IMR-90 (cell line): ENCODE data around the gene PPP3CA. TPM values are rescaled to one million over a fixed set of nuclear protein-coding genes. Genes with fewer than 3 reads are reported as not detected.

ENCODE experiments used
- ATAC-seq: fragments of 200-7000 bp; cut with Tn5 transposase; 2 replicates; pipeline ENCODE4 v1.9.1; 2020; ENCODE audit warnings: low read depth, mild to moderate bottlenecking, moderate library complexity
- BruUV-seq: library from RNA; stranded (reverse); fragments of 400-500 nt; replicated peaks from 2 replicates; lab custom pipeline; 2021; lab: Mats Ljungman, UMichigan
- CTCF ChIA-PET: fragments of 300-600 bp; formaldehyde crosslinking; extraction: SDS; loops from one replicate; lab custom pipeline; 2021; ENCODE audit warnings: antibody characterized with exemption; lab: Yijun Ruan, JAX
- POLR2A ChIA-PET: fragments of 300-600 bp; sonication (Branson Sonifier 250); formaldehyde crosslinking; loops from one replicate; lab custom pipeline; 2022; ENCODE audit warnings: antibody characterized with exemption; ENCODE audit not compliant: unreplicated experiment; lab: Charles Lee
- DNase-seq: peaks from one replicate; pipeline ENCODE4 v3.0.0; 2013
- H2AFZ ChIP-seq: replicated peaks from 2 replicates; pipeline ENCODE3; 2013; ENCODE audit warnings: low read length, mild to moderate bottlenecking; ENCODE audit not compliant: poor library complexity
- H2AK5ac ChIP-seq: 2 replicates; pipeline ENCODE4 v1.6.1; 2013; ENCODE audit warnings: low read depth, low read length, inconsistent platforms
- H2AK9ac ChIP-seq: replicated peaks from 2 replicates; pipeline ENCODE3; 2013; ENCODE audit warnings: mild to moderate bottlenecking, low read depth, low read length, moderate library complexity; ENCODE audit not compliant: poor library complexity
- H2BK120ac ChIP-seq: 2 replicates; pipeline ENCODE4 v1.6.1; 2013; ENCODE audit warnings: low read depth, low read length, inconsistent platforms
- H2BK15ac ChIP-seq: 3 replicates; pipeline ENCODE4 v1.6.1; 2013; ENCODE audit warnings: low read depth, low read length, inconsistent platforms
- H2BK20ac ChIP-seq: 2 replicates; pipeline ENCODE4 v1.6.1; 2013; ENCODE audit warnings: low read depth, mild to moderate bottlenecking, inconsistent platforms, low read length, moderate library complexity
- H2BK5ac ChIP-seq: 2 replicates; pipeline ENCODE4 v1.6.1; 2013; ENCODE audit warnings: mild to moderate bottlenecking, low read depth, low read length, inconsistent platforms; ENCODE audit not compliant: poor library complexity, severe bottlenecking
- H3K14ac ChIP-seq: replicated peaks from 2 replicates; pipeline ENCODE4 v1.6.1; 2013; ENCODE audit warnings: low read depth, low read length, inconsistent platforms
- H3K18ac ChIP-seq: 2 replicates; pipeline ENCODE4 v1.6.1; 2013; ENCODE audit warnings: low read depth, low read length, control low read depth
- H3K23ac ChIP-seq: 2 replicates; pipeline ENCODE4 v1.6.1; 2013; ENCODE audit warnings: low read depth, low read length, inconsistent platforms
- H3K27ac ChIP-seq: 2 replicates; pipeline ENCODE4 v1.5.1; 2013; ENCODE audit warnings: mild to moderate bottlenecking, control low read depth, low read length; ENCODE audit not compliant: insufficient read depth
- H3K27me3 ChIP-seq: 2 replicates; pipeline ENCODE4 v1.6.1; 2013; ENCODE audit warnings: low read length; ENCODE audit not compliant: control insufficient read depth, insufficient read depth
- H3K36me3 ChIP-seq: 2 replicates; pipeline ENCODE4 v1.6.1; 2013; ENCODE audit warnings: low read length, mixed read lengths; ENCODE audit not compliant: control insufficient read depth, insufficient read depth
- H3K4ac ChIP-seq: 2 replicates; pipeline ENCODE4 v1.6.1; 2013; ENCODE audit warnings: low read depth, low read length, inconsistent platforms
- H3K4me1 ChIP-seq: 2 replicates; pipeline ENCODE4 v1.6.1; 2013; ENCODE audit warnings: low read length, mixed read lengths; ENCODE audit not compliant: control insufficient read depth, insufficient read depth
- H3K4me2 ChIP-seq: 2 replicates; pipeline ENCODE4 v1.6.1; 2013; ENCODE audit warnings: low read depth, mild to moderate bottlenecking, control low read depth, low read length, moderate library complexity
- H3K4me3 ChIP-seq: 2 replicates; pipeline ENCODE4 v1.5.1; 2013; ENCODE audit warnings: low read depth, mild to moderate bottlenecking, control low read depth, low read length, moderate library complexity; ENCODE audit not compliant: insufficient read depth
- H3K56ac ChIP-seq: 2 replicates; pipeline ENCODE4 v1.6.1; 2013; ENCODE audit warnings: low read length, inconsistent platforms; ENCODE audit not compliant: insufficient read depth; ENCODE audit errors: extremely low read depth
- H3K79me1 ChIP-seq, 2 experiments: 2 replicates each; pipeline ENCODE4 v1.6.1; 2013; ENCODE audit warnings: low read length in 2 of 2, inconsistent platforms in 1 of 2, low read depth in 1 of 2
- H3K9ac ChIP-seq: 2 replicates; pipeline ENCODE4 v1.6.1; 2013; ENCODE audit warnings: low read depth, low read length, control low read depth
- H3K9me1 ChIP-seq: 2 replicates; pipeline ENCODE4 v1.6.1; 2013; ENCODE audit warnings: low read length, inconsistent platforms; ENCODE audit not compliant: insufficient read depth
- H3K9me3 ChIP-seq: 2 replicates; pipeline ENCODE4 v1.6.1; 2013; ENCODE audit warnings: low read length; ENCODE audit not compliant: control insufficient read depth, insufficient read depth
- H4K20me1 ChIP-seq: 2 replicates; pipeline ENCODE4 v1.6.1; 2013; ENCODE audit warnings: low read length, inconsistent platforms; ENCODE audit not compliant: insufficient read depth
- H4K5ac ChIP-seq: 2 replicates; pipeline ENCODE4 v1.6.1; 2013; ENCODE audit warnings: mild to moderate bottlenecking, low read depth, low read length, control low read depth
- H4K8ac ChIP-seq, 2 experiments: 2 replicates each; pipeline ENCODE4 v1.6.1; 2013; ENCODE audit warnings: low read depth in 2 of 2, low read length in 2 of 2, control low read depth in 1 of 2, inconsistent platforms in 1 of 2
- H4K91ac ChIP-seq: 2 replicates; pipeline ENCODE4 v1.6.1; 2013; ENCODE audit warnings: low read depth, low read length, inconsistent platforms; ENCODE audit not compliant: insufficient read depth
- CHD1 ChIP-seq: IDR thresholded peaks from 2 replicates; pipeline ENCODE4 v1.6.1; 2012; ENCODE audit warnings: low read depth, low read length, improper control_type of control experiment
- WGBS, 2 experiments: methylation state at CpG; one replicate each; pipeline versions ENCODE4 v1.1.5 to v1.1.7; 2013; ENCODE audit warnings: missing lambda C conversion rate in 2 of 2; ENCODE audit not compliant: insufficient read length in 1 of 2; ENCODE audit errors: extremely low coverage in 2 of 2; 5-methylcytosine and 5-hydroxymethylcytosine counted together
- dilution Hi-C: fragments of 300-500 bp; cut with HindIII; formaldehyde crosslinking; loops from one replicate; pipeline ENCODE4 v1.14.3; 2018; ENCODE audit warnings: low sequenced_read_pairs; ENCODE audit not compliant: unreplicated experiment
- in situ Hi-C: fragments of 300-500 bp; cut with MboI; formaldehyde crosslinking; loops from 3 replicates; pipeline ENCODE4 v1.14.3; 2019; ENCODE audit warnings: low sequenced_read_pairs, inconsistent platforms, mixed read lengths
- intact Hi-C: fragments of 100-400 bp; cut with micrococcal nuclease; formaldehyde crosslinking; loops from 2 replicates; pipeline ENCODE4 v1.10.0; 2022
- polyA plus RNA-seq, 3 experiments: library from polyadenylated mRNA; depleted of rRNA; stranded (reverse); fragments of >200 nt; gene quantifications; 2 replicates each; pipeline ENCODE4 v1.2.3, GENCODE V29; 2012; ENCODE audit warnings: low replicate concordance in 1 of 3
- total RNA-seq: library from RNA; depleted of rRNA; stranded (reverse); fragments of >200 nt; gene quantifications from 2 replicates; pipeline ENCODE4 v1.2.3, GENCODE V29; 2012

Gene PPP3CA
- total and polyA plus RNA-seq, 2 of the 4 experiments (the other 2 are of a cell fraction) = 14.5 to 48.6 TPM

DNA sequence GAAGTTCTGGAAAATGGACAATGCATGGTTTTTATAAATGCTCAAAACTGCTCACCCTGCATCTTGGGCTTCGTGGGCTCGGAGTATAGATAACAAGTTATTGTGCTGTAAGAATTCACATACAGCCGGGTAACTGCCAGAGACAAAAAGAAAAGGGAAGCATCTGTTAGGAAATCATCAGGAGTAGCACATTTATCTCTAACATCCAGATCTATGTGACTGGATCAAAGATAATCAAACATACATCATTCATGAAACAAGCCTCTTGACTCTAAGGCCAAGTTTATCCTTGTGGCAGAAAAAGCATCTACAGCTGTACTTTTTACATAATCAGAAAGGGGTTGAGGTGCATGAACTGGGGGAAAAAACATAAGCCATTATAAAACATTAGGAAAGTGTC is 264.2 kb downstream of the PPP3CA start:
- no peak for ATAC-seq
- Histone ChIP-seq H2AK9ac (no peak overlapping the region), H2AK5ac (no peak overlapping the region), H3K18ac (no peak overlapping the region), H2BK5ac (no peak overlapping the region), H3K27ac (no peak overlapping the region), H3K4me3 (no peak overlapping the region), H3K27me3 (no peaks in the 10 kb centered on the region), H3K9me3 (no peaks in the 10 kb centered on the region), H3K56ac (no peak overlapping the region), H3K36me3 (peaks cover 3% of the 10 kb centered on the region), H2BK15ac (no peak overlapping the region), H2BK20ac (no peak overlapping the region), H4K5ac (no peak overlapping the region), H3K14ac (no peak overlapping the region), H4K91ac (no peak overlapping the region), H3K4me2 (no peak overlapping the region), H3K23ac (no peak overlapping the region), H3K4me1 (no peaks in the 10 kb centered on the region), H2BK120ac (no peak overlapping the region), H4K8ac (no peak overlapping the region), H4K20me1 (no peaks in the 10 kb centered on the region), H3K79me1 (no peaks in the 10 kb centered on the region), H3K9ac (no peak overlapping the region), H2AFZ (no peak overlapping the region), H3K9me1 (peaks cover 3% of the 10 kb centered on the region; the same call in 1 of the 2 replicates), H3K4ac (no peak overlapping the region)
- intact Hi-C loops = no loop called here
- no CpG with 5 or more reads among the region's 3 CpGs for WGBS, 2 experiments
- no peak for DNase-seq
- in situ Hi-C loops = no loop called here
- BruUV-seq = no TSS peak
- no peak for TF ChIP-seq CHD1
- dilution Hi-C loops = no loop called here
- ChIA-PET CTCF (no interaction called here), POLR2A (no interaction called here)
